AG08396 (cell line): ENCODE measurements around the gene RXFP1.

Experiments used
- DNase-seq: peaks from one replicate; pipeline ENCODE4 v3.0.0; 2012; ENCODE audit warnings: low spot score, mixed read lengths

The RXFP1 gene

DNA sequence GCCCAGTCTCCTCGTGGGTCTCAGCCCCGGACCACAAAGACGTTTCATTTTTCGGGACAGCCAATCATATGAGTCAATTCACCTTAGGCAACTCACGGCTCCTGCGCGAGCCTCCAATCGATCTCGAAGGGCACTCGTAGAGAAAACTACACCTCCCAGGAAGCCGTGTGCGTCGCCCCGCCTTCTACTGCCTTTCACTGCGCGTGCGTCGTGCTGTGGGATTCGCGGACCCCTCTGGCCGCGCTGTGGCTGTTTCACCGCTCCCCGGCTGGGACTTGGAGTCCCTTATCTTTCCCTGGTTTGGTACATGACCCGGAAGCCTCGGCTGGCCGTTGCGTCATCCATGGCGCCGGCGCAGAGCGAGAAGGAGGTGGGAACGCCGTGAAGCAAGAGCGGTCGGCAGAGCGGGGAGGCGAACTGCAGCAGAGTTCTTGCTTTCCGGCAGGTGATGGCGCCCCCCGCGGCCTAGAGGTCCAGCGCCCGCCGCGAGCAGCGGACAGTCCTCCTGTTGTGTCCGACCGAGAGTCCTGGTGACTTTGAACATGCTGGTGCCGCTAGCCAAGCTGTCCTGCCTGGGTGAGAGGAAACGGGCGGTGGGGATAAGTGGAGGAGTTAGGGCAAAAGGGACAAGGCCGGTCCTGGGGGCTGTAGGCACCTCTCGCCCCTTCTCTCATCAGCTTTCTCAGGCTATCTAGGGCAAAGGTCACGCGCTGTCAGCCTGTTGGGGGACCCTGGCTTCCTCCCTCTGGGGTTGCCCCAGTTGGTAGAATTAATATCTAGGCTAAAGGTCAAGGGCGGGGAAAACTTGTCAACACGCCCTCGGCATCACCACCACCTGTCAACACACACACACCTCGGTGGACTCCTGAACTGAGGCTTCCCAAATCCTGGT, 150.5 kb downstream of the RXFP1 start, which contains the start of gene ETFDH:
Gene ETFDH, plus strand, starts transcription at position 382 of the 892 bp plus-strand sequence. Its CDS starts 161 bp downstream, at position 543.
- peak; percentile 97 for DNase-seq

DNA sequence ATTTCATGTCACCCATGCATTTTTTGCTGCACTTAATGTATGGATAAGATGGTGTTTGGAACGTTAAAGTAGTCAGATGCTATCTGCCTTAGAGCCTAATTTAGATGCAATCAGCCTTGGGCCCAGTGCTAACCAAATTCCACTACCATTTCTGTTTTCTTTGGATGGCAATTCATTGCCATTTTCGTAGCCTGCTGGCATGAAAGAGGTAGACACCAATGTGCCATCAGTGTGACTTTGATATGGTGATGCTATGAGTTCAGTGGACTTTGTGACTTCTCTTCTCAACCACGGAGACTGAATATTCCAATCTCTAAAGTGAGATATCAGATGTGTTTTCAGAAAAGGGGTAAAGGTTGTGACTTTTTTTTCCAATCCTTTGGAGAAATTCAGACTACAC, 152.0 kb downstream of the RXFP1 start:
- no peak for DNase-seq

DNA sequence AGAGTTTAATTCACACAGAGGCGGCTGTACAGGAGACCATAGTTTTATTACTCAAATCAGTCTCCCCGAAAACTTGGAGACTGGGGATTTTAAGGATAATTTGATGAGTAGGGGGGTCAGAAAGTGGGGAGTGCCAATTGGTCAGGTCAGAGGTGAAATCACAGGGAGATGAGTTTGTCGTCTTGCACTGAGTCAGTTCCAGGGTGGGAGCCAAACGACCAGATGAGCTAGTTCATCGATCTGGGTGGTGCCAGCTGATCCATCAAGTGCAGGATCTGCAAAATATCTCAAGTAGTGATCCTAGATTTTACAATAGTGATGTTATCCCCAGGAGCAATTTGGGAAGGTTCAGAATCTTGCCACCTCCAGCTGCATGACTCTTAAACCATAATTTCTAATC, 154.4 kb downstream of the RXFP1 start:
- DNase-seq: no peak

DNA sequence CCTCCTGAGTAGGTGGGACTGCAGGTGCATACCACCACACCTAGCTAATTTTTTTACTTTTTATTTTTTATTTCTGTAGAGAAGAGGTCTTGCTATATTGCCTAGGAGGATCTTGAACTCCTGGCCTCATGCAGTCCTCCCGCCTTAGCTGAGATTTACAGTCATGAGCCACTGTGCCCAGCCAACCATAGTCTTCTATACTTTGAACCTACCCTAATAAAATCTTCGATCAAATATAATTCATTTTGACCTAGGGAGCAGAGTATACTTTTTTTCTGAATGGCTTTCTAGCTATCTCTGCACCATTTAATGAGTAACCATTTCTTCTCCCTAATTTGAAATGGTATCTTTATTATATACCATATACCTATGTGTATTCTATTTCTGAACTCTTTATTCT, 157.1 kb downstream of the RXFP1 start:
- DNase-seq: no peak

DNA sequence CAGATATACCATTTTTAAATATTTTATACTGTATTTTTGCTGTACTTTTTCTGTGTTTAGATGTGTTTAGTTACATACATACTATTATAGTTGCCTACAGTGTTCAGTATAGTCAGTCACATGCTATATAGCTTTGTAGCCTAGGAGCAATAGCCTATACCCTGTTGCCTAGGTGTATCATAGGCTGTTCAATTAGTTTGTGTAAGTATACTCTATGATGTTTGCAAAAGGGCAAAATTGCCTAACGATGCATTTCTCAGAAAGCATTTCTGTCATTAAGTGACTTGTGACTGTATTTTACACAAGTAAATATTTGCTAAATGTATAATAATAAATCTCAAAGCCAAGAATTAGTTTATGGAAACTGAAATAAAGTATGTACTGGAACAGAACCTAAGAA, 159.9 kb downstream of the RXFP1 start:
- no peak for DNase-seq

DNA sequence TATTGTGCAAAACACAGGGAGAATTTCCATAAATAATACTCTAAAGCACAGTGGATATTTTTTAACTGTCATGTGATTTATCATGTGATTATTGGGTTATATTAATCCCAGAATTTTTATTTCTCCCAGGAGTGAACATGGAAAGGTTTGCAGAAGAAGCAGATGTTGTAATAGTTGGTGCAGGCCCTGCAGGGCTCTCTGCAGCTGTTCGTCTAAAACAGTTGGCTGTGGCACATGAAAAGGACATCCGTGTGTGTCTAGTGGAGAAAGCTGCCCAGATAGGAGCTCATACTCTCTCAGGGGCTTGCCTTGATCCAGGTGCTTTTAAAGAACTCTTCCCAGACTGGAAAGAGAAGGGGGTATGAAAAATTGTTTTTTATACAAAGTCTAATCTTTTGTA, 160.4 kb downstream of the RXFP1 start:
- no peak for DNase-seq

DNA sequence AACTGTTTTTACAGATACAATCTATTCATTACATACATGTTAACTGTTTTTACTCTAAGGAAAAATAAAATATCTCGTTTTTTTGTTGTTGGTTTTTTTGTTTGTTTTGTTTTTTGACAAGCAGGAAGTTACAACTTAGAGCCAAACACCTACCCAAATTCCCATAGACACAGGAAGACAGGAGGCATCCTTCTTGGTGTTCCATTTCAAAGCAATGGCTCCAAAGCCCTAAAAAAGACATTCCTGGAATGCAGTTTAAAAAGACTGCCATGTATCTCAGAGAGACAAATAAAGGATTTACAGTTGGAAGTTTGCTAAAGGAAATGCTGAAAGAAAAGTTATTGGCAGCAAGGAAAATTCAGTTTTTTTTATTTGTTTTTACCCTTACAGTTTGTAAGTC, 167.1 kb downstream of the RXFP1 start:
- DNase-seq: no peak
